Esophagus squamous epithelium (tissue), 5 donors: ENCODE data around the gene ATP8A2. TPM values are rescaled to one million over a fixed set of nuclear protein-coding genes. Genes with fewer than 3 reads are reported as not detected.

Experiments used
- DNase-seq: peaks from one replicate; lab custom pipeline; 2025; lab: John Stamatoyannopoulos, UW
- H3K27ac ChIP-seq, 4 donors: fragments of 200-600 bp; sonication (generic); one replicate each; pipeline ENCODE4 v1.5.1; 2016 to 2019; ENCODE audit warnings: mild to moderate bottlenecking in 1 of 4
- H3K27me3 ChIP-seq, 4 donors: fragments of 200-600 bp; sonication (generic); 1 replicate in 3 of 4; 2 replicates in 1 of 4; pipeline versions ENCODE4 v1.5.1 to v1.6.0; 2017 to 2021; ENCODE audit warnings: antibody characterized with exemption in 1 of 4
- H3K36me3 ChIP-seq, 3 donors: fragments of 200-600 bp; sonication (generic); one replicate each; pipeline ENCODE4 v1.5.1; 2016 to 2019
- H3K4me1 ChIP-seq, 3 donors: fragments of 200-600 bp; sonication (generic); one replicate each; pipeline ENCODE4 v1.5.1; 2017 to 2019
- H3K4me3 ChIP-seq, 4 donors: fragments of 200-600 bp; sonication (generic); 1 replicate in 3 of 4; 2 replicates in 1 of 4; pipeline ENCODE4 v1.5.1; 2016 to 2019; ENCODE audit warnings: mild to moderate bottlenecking in 2 of 4, moderate library complexity in 1 of 4
- H3K9me3 ChIP-seq, 3 donors: fragments of 200-600 bp; sonication (generic); one replicate each; pipeline ENCODE4 v1.5.1; 2016 to 2019
- POLR2A ChIP-seq, 4 donors: fragments of 450-650 bp; IDR thresholded peaks; one replicate each; pipeline ENCODE4 v1.6.1; 2017; ENCODE audit warnings: antibody characterized with exemption in 4 of 4, mild to moderate bottlenecking in 4 of 4, moderate library complexity in 3 of 4
- WGBS, 2 donors: methylation state at CpG; one replicate each; pipeline ENCODE4 v1.1.5; 2018; 5-methylcytosine and 5-hydroxymethylcytosine counted together
- intact Hi-C: fragments of 100-400 bp; cut with DNase I; formaldehyde crosslinking; loops from one replicate; pipeline ENCODE4 v1.15.0; 2022
- total RNA-seq, 4 donors: library from RNA; depleted of rRNA; stranded (reverse); fragments of >200 nt; gene quantifications; one replicate each; pipeline ENCODE4 v1.1.0, GENCODE V29; 2016
- TF ChIP-seq, protein P1 (sequence below), 6 experiments: fragments of 450-650 bp in 4 of 6; fragments of 200-600 bp in 2 of 6; sonication (generic) in 2 of 6; IDR thresholded peaks; one replicate each; pipeline ENCODE4 v1.5.1; 2016 to 2019; ENCODE audit warnings: antibody characterized with exemption in 6 of 6, mild to moderate bottlenecking in 4 of 6, moderate library complexity in 4 of 6
- donor health status: DM: yes; HTN: yes; CAD: no.

ATP8A2 gene
- total RNA-seq, 4 donors from 2014 or later, result not detected

DNA sequence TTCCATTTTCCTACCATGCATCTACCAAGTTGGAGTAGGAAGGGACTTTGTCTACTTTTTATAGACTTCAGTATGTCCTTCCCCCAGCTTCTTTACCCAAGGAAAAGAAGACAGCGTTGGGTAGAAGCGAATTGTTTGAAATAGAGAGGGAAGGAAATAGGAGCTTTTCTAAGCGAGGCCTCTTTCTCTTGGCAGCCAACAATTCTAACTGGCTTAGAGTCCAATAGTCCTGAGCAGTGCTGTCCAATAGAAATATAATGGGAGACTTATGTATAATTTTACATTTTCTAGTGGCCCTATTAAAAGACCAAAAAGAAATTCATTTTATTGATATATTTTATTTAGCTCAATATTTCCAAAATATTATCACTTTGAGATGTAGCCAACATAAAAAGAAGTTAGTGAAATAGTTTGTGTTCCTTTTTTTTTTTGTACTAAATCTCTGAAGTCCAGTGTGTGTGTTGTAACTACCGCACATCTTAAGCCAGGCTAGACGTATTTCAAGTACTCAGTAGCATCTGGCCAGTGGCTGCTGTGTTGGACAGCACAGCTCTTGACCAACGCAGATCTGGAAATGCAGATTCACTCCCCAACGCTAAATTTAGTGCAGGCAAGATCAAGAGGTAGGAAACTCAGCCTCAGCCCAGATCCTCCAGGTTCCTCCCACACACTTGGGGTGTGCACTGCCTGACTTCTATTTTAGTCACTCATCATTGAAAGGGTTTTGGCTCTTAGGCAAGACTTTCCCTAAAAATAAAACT, 500.9 kb downstream of the ATP8A2 start:
- Histone ChIP-seq H3K36me3 (no peaks in the 10 kb centered on the region), H3K27ac (no peak overlapping the region), H3K27me3 (no peaks in the 10 kb centered on the region), H3K4me3 (no peak overlapping the region), H3K4me1 (no peaks in the 10 kb centered on the region), H3K9me3 (no peaks in the 10 kb centered on the region)
- WGBS, 2 donors, result 59 to 64% methylated on average over 7 of the region's 7 CpGs
- DNase-seq, result no peak
- intact Hi-C loops, result no loop called here
- no peak for TF ChIP-seq POLR2A (IDR thresholded peaks at IDR 0.05)
- TF ChIP-seq, protein P1, sequence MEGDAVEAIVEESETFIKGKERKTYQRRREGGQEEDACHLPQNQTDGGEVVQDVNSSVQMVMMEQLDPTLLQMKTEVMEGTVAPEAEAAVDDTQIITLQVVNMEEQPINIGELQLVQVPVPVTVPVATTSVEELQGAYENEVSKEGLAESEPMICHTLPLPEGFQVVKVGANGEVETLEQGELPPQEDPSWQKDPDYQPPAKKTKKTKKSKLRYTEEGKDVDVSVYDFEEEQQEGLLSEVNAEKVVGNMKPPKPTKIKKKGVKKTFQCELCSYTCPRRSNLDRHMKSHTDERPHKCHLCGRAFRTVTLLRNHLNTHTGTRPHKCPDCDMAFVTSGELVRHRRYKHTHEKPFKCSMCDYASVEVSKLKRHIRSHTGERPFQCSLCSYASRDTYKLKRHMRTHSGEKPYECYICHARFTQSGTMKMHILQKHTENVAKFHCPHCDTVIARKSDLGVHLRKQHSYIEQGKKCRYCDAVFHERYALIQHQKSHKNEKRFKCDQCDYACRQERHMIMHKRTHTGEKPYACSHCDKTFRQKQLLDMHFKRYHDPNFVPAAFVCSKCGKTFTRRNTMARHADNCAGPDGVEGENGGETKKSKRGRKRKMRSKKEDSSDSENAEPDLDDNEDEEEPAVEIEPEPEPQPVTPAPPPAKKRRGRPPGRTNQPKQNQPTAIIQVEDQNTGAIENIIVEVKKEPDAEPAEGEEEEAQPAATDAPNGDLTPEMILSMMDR (IDR thresholded peaks at IDR 0.05), result no peak

DNA sequence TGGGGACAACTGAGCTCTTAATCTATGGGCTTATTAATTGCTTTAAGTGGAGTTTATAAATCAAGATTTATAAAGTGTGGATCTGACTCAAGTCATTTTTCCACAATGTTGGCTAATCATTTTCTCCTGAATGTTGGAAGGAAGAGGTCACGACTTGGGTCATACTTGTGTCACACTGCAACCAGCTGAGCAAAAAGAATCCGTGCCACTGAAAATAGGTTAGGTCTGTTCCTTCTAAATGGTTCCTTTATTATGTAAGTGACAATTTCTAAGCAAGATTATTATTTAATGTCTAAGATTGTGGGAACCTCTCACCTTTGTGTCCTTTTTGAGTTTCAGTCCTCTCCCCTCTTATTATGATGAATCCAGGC, 501.5 kb downstream of the ATP8A2 start:
- H3K27me3 ChIP-seq, result no peaks in the 10 kb centered on the region

DNA sequence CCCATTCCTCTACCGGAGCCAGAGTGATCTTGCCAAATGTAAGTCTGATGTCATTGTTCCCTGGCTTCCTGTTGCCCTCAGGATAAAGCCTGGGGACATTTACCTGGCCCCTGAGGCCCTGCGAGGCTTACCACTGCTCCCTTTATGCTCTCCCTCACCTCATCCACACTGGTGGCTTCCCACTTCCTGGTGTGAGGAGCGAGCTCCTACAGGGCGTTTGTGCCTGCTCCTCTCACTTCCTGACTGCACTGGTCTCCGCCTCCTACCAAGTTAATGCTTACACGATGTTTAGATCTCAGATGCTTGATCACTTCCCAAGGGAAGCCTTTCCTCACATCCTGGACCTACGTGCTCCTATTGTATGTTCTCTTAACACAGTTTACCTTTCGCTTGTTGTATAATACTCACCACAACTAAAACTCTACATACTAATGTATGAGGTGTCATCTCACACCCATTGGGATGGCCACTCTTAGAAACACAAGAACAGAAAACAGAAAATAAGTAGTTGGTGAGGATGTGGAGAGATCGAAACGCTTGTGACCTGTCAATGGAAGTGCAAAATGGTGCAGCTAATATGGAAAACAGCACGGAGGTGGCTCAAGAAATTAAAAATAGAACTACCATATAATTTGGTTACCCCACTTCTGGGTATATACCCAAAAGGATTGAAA, 502.4 kb downstream of the ATP8A2 start:
- intact Hi-C loops, result no loop called here
- H3K9me3 ChIP-seq, result no peaks in the 10 kb centered on the region
- 74 to 76% methylated on average over 11 of the region's 11 CpGs for WGBS, 2 donors
- no peaks in the 10 kb centered on the region for H3K27me3 ChIP-seq
- no peak overlapping the region for H3K27ac ChIP-seq
- H3K4me3 ChIP-seq, result no peak overlapping the region
- DNase-seq, result no peak
- TF ChIP-seq, protein P1 (IDR thresholded peaks at IDR 0.05), result no peak
- TF ChIP-seq POLR2A (IDR thresholded peaks at IDR 0.05), result no peak
- H3K4me1 ChIP-seq, result no peaks in the 10 kb centered on the region
- H3K36me3 ChIP-seq, result no peaks in the 10 kb centered on the region

More for the DNA sequence above, 501.5 kb downstream of the ATP8A2 start:
- Histone ChIP-seq H3K27ac (no peak overlapping the region), H3K9me3 (no peaks in the 10 kb centered on the region), H3K4me1 (no peaks in the 10 kb centered on the region), H3K36me3 (no peaks in the 10 kb centered on the region), H3K4me3 (no peak overlapping the region)
- TF ChIP-seq POLR2A (IDR thresholded peaks at IDR 0.05), result no peak
- TF ChIP-seq, protein P1 (IDR thresholded peaks at IDR 0.05), result no peak
- 45 to 81% methylated on average over 2 of the region's 2 CpGs for WGBS, 2 donors
- intact Hi-C loops, result no loop called here
- no peak for DNase-seq

DNA sequence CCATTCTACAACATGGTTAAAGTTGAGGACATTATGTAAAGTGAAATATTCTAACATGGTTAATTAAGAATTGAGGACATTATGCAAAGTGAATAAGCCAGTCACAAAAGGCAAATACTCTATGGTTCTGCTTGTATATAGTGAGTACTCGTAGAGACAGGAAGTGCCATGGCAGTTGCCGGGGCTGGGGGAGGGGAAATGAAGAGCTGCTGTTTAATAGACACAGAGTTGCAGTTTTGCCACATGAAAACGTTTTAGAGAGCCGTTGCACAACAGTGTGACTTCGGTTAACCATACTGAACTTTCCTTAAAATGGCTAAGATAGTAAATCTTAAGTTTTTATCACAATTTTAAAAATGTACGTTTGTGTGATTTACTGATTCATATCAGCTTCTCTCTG, 503.1 kb downstream of the ATP8A2 start:
- Histone ChIP-seq H3K36me3 (no peaks in the 10 kb centered on the region), H3K4me3 (no peak overlapping the region), H3K4me1 (no peaks in the 10 kb centered on the region), H3K9me3 (no peaks in the 10 kb centered on the region), H3K27me3 (no peaks in the 10 kb centered on the region), H3K27ac (no peak overlapping the region)
- DNase-seq, result no peak
- 61 to 64% methylated on average over 6 of the region's 6 CpGs for WGBS, 2 donors
- intact Hi-C loops, result no loop called here
- TF ChIP-seq POLR2A (IDR thresholded peaks at IDR 0.05), result no peak
- TF ChIP-seq, protein P1 (IDR thresholded peaks at IDR 0.05), result no peak

DNA sequence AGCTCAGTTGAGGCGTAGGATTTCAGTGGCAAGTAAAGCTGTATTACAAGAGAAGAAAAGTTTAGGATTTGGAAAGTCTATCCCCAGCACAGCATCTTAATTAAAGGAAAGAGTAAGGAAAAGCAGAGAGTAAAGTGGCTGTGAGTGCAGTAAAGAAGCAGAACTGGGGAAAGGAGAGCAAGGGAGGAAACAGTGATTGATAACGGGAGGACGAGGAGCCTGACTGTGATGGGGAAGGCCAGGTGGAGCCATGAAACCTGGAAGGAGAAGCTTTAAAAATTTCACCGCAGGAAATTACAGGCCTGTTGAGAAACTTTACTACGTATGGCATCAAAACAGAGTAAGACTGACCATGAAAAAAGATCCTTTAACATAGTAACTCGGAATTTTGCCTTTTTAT, 504.5 kb downstream of the ATP8A2 start:
- intact Hi-C loops, result no loop called here
- no peak for DNase-seq
- Histone ChIP-seq H3K27ac (no peak overlapping the region), H3K4me1 (no peaks in the 10 kb centered on the region), H3K36me3 (no peaks in the 10 kb centered on the region), H3K9me3 (no peaks in the 10 kb centered on the region), H3K27me3 (peaks cover 0 to 3% (median 0%) of the 10 kb centered on the region in 4 donors), H3K4me3 (no peak overlapping the region)
- 83 to 84% methylated on average over 6 of the region's 6 CpGs for WGBS, 2 donors
- TF ChIP-seq POLR2A (IDR thresholded peaks at IDR 0.05), result no peak
- TF ChIP-seq, protein P1 (IDR thresholded peaks at IDR 0.05), result no peak
